Memory B cell (primary cell): ENCODE measurements around the gene TGM6.

Source experiments
- ATAC-seq: fragments of 150-1000 bp; cut with Tn5 transposase; 2 replicates; pipeline ENCODE4 v1.10.0; 2021; ENCODE audit warnings: low read depth, mild to moderate bottlenecking, moderate library complexity
- DNase-seq, 2 donors: peaks; one replicate each; pipeline ENCODE4 v3.0.0; 2022; ENCODE audit warnings: low spot score in 2 of 2
- H3K27ac Mint-ChIP-seq: one replicate; pipeline ENCODE4 v1.8.0; 2022; ENCODE audit warnings: mild to moderate bottlenecking, moderate library complexity, mixed read lengths
- H3K27me3 Mint-ChIP-seq: one replicate; pipeline ENCODE4 v1.8.0; 2022; ENCODE audit warnings: mixed read lengths
- H3K36me3 Mint-ChIP-seq: one replicate; pipeline ENCODE4 v1.8.0; 2022; ENCODE audit warnings: mild to moderate bottlenecking, mixed read lengths
- H3K4me1 Mint-ChIP-seq: one replicate; pipeline ENCODE4 v1.8.0; 2022; ENCODE audit warnings: mixed read lengths
- H3K4me3 Mint-ChIP-seq: one replicate; pipeline ENCODE4 v1.8.0; 2022; ENCODE audit warnings: mild to moderate bottlenecking, moderate library complexity, mixed read lengths
- H3K9me3 Mint-ChIP-seq: one replicate; pipeline ENCODE4 v1.8.0; 2022; ENCODE audit warnings: mixed read lengths

TGM6 gene

DNA sequence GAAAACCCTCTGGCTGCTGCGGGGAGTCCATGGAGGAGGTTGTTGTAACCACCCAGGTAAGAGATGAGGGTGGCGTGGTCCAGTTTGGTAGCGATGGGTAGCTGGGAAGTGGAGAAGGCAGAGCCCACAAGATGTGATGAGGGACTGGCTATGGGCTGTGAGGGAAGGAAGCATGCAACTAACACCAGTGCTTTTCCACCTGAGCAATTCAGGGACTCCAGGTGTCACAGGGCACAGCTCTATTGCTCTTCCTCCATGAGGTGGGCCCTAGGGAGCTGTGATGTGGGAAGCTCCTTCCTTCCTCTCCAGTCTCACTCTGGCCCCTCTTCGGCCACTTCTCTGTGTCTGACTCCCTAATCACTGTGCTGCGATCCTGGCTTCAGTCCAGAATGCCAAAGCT is 32.4 kb upstream of the TGM6 start:
- Mint-ChIP-seq H3K9me3 (peaks cover 1% of the 10 kb centered on the region), H3K27me3 (peaks cover 7% of the 10 kb centered on the region), H3K4me3 (no peak overlapping the region), H3K27ac (no peak overlapping the region), H3K4me1 (peaks cover 7% of the 10 kb centered on the region), H3K36me3 (no peaks in the 10 kb centered on the region)
- DNase-seq = no peak
- ATAC-seq = no peak

DNA sequence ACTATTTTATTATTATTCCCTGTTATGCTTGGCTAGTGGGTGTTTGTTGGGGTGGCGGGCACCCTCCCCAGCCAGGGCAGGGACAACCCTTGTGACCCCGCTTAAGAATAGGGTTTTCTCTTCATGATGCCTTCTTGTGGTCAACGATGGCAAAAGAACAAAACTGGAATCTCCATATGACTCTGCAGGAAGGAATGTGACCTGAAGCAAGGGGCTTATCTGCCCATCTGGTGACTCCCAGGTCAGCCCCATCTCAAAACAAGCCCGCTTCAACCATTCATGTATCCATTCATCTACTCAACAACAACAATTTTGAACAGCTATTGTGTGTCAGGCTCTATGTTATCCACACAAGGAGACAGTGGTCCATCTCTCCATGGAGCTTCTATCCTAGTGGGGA is 30.9 kb upstream of the TGM6 start:
- Mint-ChIP-seq H3K27me3 (peaks cover 7% of the 10 kb centered on the region), H3K9me3 (no peaks in the 10 kb centered on the region), H3K36me3 (no peaks in the 10 kb centered on the region), H3K4me1 (peaks cover 7% of the 10 kb centered on the region), H3K27ac (no peak overlapping the region), H3K4me3 (no peak overlapping the region)
- ATAC-seq (no peak), DNase-seq (no peak)

DNA sequence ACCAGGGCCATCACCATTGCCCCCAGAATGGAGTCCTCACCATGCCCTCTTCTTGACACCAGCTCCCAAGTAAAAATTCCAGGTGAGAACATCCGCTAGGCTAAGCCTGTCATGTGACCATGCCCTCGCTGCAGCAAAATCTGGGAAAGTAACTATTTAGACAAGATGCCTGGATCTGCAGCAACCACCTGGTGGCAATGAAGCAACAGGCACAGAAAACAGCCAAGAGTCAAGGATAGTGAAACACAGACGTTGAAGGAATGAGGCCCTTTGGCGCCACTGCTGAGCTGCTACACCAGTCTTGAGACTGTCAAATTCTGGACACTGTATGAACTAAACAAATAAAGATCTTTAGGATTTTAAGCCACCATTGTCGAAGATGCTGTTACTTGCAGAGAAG is 30.1 kb upstream of the TGM6 start:
- DNase-seq (no peak), ATAC-seq (no peak)
- Mint-ChIP-seq H3K4me1 (peaks cover 7% of the 10 kb centered on the region), H3K9me3 (no peaks in the 10 kb centered on the region), H3K27ac (no peak overlapping the region), H3K36me3 (no peaks in the 10 kb centered on the region), H3K27me3 (peaks cover 7% of the 10 kb centered on the region), H3K4me3 (no peak overlapping the region)

DNA sequence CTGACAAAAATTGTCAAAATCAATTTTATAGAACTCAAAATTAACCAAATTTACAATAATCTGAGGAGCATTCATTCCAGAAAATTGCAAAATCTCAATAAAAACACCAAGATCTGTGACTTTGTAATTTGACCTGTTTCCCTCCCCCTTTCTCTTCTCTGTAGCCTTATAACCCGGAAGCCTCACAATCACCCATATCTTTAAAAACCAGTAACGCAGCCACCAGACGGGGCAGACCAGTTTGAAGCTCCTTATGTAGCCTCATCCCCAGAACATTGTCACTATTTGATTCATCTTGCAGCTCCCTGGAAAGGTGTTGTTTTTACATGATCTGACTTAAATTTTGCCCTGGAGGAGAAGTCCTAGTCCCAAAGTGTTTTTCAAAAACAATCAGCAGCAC is 27.5 kb upstream of the TGM6 start:
- ATAC-seq (no peak), DNase-seq (no peak)
- H3K9me3 Mint-ChIP-seq = no peaks in the 10 kb centered on the region
- no peak overlapping the region for H3K27ac Mint-ChIP-seq
- no peak overlapping the region for H3K4me3 Mint-ChIP-seq
- H3K4me1 Mint-ChIP-seq = peaks cover 7% of the 10 kb centered on the region
- H3K27me3 Mint-ChIP-seq = peaks cover 3% of the 10 kb centered on the region
- H3K36me3 Mint-ChIP-seq = no peaks in the 10 kb centered on the region

DNA sequence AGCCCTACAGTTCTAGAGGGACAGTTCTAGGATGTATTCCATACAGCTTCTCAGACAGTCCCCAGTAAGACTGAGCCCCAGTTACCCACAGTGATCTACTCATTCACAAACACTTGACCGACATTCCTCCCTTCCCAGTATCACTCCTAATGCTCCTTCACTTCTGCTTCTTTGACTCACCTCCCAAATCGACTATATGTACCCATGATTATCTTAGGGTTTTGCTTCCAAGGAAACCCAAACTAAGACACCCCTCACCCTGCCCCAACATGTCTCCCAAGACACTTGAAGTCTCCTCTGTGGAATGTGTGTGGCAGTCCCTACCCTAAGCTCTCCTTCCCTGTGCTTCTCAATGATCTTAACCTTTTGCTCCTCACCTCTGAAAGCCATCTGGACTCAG is 23.6 kb upstream of the TGM6 start:
- ATAC-seq (no peak), DNase-seq (no peak)
- Mint-ChIP-seq H3K9me3 (peaks cover 18% of the 10 kb centered on the region), H3K36me3 (peaks cover 6% of the 10 kb centered on the region), H3K4me1 (peaks cover 3% of the 10 kb centered on the region), H3K27me3 (peaks cover 2% of the 10 kb centered on the region), H3K4me3 (no peak overlapping the region), H3K27ac (no peak overlapping the region)

DNA sequence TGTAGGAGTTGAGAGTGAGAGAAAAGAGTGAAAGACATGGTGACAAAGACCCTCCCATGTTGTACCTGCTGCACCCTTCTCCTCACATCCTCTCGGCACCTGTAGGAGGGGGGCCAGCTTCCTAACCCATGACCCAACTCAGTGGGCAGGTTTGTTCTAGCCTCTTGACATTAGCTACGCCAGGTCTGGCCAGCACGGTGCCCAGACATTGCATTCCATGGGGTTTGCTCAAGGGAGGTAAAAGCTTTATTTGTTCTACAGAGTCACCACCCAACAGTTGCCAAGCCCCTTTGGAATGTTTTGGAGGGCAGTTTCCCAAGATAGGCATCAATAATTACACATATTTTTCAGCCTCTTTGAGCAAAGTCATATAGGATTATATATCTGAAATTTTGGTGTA is 22.7 kb upstream of the TGM6 start:
- H3K4me3 Mint-ChIP-seq = no peak overlapping the region
- peaks cover 18% of the 10 kb centered on the region for H3K9me3 Mint-ChIP-seq
- no peaks in the 10 kb centered on the region for H3K4me1 Mint-ChIP-seq
- no peak overlapping the region for H3K27ac Mint-ChIP-seq
- peaks cover 6% of the 10 kb centered on the region for H3K36me3 Mint-ChIP-seq
- H3K27me3 Mint-ChIP-seq = peaks cover 2% of the 10 kb centered on the region
- DNase-seq = no peak
- ATAC-seq = no peak

DNA sequence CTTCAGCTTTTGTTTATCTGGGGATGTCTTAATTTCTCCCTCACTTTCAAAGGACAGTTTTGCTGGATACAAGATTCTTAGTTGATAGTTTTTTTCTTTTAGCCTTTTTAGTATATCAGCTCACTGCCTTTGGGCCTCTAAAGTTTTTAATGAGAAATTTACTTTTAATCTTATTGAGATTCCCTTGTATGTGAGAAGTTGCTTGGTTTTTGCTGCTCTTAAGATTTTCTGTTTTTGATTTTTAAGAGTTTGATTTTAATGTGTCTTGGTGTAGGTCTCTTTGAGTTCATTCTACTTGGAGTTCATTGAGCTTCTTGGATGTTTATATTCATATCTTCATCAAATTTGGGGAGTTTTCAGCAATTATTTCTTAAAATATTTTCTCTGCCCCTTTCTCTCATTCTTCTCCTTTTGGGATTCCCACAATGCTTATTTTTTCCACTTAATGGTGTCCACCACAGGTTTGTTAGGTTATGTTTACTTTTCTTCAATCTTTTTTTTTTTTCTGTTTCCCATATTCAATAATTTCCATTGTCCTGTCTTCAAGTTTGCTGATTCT is 19.6 kb upstream of the TGM6 start:
- ATAC-seq (no peak), DNase-seq (no peak)
- Mint-ChIP-seq H3K27me3 (peaks cover 8% of the 10 kb centered on the region), H3K27ac (no peak overlapping the region), H3K4me1 (no peaks in the 10 kb centered on the region), H3K4me3 (no peak overlapping the region), H3K36me3 (peaks cover 6% of the 10 kb centered on the region), H3K9me3 (peaks cover 18% of the 10 kb centered on the region)

DNA sequence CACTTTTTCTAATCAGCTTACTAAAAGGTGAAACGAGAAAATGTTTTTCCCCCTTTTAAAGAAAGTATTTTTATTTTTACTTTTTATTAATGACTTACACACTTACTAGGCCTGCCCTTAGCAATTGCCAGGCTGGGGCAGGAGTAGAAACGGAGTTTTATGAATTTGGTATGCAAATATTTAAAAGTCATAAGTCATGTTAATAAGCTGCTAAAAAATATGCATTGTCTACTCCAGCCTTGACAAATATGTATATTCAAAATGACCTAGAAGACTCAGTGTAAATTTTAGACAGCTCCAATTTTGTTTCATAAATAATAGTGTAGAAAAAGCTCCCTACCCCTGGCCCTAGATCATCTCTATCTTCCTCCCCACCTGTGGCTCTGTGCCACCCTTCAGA is 17.5 kb upstream of the TGM6 start:
- DNase-seq (no peak), ATAC-seq (no peak)
- H3K36me3 Mint-ChIP-seq = peaks cover 6% of the 10 kb centered on the region
- no peaks in the 10 kb centered on the region for H3K4me1 Mint-ChIP-seq
- peaks cover 8% of the 10 kb centered on the region for H3K27me3 Mint-ChIP-seq
- H3K4me3 Mint-ChIP-seq = no peak overlapping the region
- peaks cover 18% of the 10 kb centered on the region for H3K9me3 Mint-ChIP-seq
- no peak overlapping the region for H3K27ac Mint-ChIP-seq

DNA sequence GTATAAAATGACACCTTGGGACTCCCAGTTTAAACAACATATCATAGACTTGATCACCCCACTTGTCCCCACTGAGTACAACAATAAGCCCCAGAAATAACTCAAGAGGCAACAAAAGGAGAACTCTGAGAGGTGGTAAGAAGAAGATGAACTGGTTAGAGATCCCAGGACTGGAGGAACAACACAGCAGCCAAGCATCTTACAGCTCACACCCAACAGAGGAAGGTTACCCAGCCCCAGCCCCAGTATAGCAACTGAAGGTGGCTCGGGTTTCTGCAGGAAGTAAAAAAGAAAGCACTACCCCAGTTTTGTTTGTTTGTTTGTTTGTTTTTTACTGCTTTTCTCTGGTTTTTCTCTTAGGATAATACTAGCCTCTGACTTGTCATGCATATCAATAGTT is 17.1 kb upstream of the TGM6 start:
- Mint-ChIP-seq H3K4me3 (no peak overlapping the region), H3K36me3 (peaks cover 6% of the 10 kb centered on the region), H3K27me3 (peaks cover 8% of the 10 kb centered on the region), H3K4me1 (no peaks in the 10 kb centered on the region), H3K9me3 (peaks cover 18% of the 10 kb centered on the region), H3K27ac (no peak overlapping the region)
- ATAC-seq (no peak), DNase-seq (no peak)

DNA sequence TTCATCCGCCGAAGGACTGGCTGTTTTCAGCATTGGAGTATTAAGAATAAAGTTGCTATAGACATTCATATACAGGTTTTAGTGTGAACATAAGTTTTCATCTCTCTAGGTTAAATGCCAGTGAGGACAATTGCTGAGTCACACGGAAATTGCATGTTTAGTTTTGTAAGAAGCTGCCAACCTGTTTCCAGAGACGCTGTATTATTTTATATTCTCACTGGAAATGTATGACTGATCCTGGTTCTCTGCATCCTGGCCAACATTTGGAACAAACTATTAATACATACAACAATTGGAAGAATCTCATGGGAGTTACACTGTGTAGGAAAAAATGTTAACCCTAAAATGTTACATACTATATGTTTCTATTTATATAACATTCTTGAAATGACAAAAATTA is 16.7 kb upstream of the TGM6 start:
- ATAC-seq = no peak
- peaks cover 9% of the 10 kb centered on the region for H3K27me3 Mint-ChIP-seq
- no peak overlapping the region for H3K27ac Mint-ChIP-seq
- peaks cover 19% of the 10 kb centered on the region for H3K9me3 Mint-ChIP-seq
- no peak overlapping the region for H3K4me3 Mint-ChIP-seq
- no peak for DNase-seq
- H3K4me1 Mint-ChIP-seq = no peaks in the 10 kb centered on the region
- peaks cover 7% of the 10 kb centered on the region for H3K36me3 Mint-ChIP-seq

DNA sequence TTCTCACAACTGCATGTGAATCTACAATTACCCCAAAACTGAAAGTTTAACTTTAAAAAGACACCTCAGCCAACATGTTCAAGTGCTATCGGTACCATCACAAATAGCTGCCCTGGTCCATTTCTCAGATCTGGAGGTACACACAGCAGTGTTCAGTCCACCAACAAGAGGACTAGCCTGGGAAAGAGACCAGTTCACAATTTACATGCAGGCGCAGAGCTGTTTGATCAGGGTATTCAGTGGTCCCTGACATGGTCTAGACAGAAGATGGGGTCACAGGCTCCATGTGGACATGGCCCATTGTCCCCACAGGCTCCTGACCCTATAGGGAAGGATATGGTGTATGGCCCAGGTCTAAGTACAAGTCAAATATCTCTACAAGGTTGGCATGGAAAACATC is 15.6 kb upstream of the TGM6 start:
- Mint-ChIP-seq H3K27ac (no peak overlapping the region), H3K9me3 (peaks cover 12% of the 10 kb centered on the region), H3K4me3 (no peak overlapping the region), H3K36me3 (peaks cover 8% of the 10 kb centered on the region), H3K27me3 (peaks cover 10% of the 10 kb centered on the region), H3K4me1 (no peaks in the 10 kb centered on the region)
- ATAC-seq (no peak), DNase-seq (no peak)

DNA sequence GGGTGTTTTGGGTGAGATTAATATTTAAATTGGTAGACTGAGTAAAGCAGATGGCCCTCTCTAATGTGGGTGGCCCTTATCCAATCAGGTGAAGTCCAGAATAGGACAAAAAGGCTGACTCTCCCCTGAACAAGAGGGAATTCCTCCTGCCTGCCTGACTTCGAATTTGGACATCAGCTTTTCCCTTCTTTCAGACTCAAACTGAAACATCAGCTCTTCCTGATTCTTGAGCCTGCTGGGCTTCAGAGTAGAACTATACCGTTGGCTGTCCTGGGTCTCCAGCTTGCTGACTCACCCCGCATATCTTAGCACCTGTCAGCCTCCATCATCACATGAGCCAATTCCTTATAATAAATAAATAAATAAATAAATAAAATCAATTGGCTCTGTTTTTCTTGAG is 15.0 kb upstream of the TGM6 start:
- Mint-ChIP-seq H3K36me3 (peaks cover 6% of the 10 kb centered on the region), H3K4me1 (no peaks in the 10 kb centered on the region), H3K9me3 (peaks cover 8% of the 10 kb centered on the region), H3K27ac (no peak overlapping the region), H3K4me3 (no peak overlapping the region), H3K27me3 (peaks cover 13% of the 10 kb centered on the region)
- DNase-seq (no peak), ATAC-seq (no peak)

DNA sequence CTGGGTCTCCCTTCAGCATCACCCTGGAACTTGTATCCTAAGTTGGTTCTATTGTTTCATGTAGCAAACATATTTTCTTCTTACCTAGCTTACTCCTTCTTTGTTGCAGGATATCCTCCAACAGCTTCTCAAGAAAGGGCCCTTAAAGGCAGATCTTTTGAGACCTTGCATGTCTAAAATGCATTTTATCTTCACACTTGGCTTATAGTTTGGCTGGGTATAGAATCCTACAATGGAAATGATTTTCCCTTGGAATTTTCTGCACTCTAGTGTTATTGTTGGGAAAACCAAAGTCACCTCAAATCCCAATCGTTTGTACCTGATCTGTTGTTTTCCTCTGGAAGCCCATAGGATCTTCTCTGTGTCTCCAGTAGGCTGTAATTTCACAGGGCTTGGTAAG is 12.1 kb upstream of the TGM6 start:
- ATAC-seq (no peak), DNase-seq (no peak)
- no peak overlapping the region for H3K4me3 Mint-ChIP-seq
- peaks cover 2% of the 10 kb centered on the region for H3K9me3 Mint-ChIP-seq
- peaks cover 20% of the 10 kb centered on the region for H3K27me3 Mint-ChIP-seq
- H3K4me1 Mint-ChIP-seq = no peaks in the 10 kb centered on the region
- peaks cover 2% of the 10 kb centered on the region for H3K36me3 Mint-ChIP-seq
- H3K27ac Mint-ChIP-seq = no peak overlapping the region

DNA sequence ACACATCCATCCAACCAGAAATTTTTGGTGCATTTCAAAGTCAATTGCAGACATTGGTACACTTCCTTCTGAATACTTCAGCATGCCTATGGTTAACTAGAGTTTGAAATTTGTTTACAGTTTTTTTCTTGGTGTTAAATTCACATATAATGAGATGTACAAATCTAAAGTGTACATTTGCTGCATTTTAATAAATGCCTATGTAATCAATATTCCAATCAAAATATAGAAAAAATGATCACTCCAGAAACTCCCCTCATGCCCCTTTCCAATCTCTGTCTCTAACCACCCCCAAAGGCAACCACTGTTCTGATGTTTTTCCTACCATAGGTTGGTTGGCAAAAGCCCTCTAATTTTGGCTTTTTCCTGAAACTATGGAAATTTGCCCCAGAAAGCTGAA is 7.6 kb upstream of the TGM6 start:
- Mint-ChIP-seq H3K4me3 (no peak overlapping the region), H3K4me1 (no peaks in the 10 kb centered on the region), H3K36me3 (peaks cover 2% of the 10 kb centered on the region), H3K27me3 (peaks cover 20% of the 10 kb centered on the region), H3K9me3 (peaks cover 2% of the 10 kb centered on the region), H3K27ac (no peak overlapping the region)
- DNase-seq (no peak), ATAC-seq (no peak)

DNA sequence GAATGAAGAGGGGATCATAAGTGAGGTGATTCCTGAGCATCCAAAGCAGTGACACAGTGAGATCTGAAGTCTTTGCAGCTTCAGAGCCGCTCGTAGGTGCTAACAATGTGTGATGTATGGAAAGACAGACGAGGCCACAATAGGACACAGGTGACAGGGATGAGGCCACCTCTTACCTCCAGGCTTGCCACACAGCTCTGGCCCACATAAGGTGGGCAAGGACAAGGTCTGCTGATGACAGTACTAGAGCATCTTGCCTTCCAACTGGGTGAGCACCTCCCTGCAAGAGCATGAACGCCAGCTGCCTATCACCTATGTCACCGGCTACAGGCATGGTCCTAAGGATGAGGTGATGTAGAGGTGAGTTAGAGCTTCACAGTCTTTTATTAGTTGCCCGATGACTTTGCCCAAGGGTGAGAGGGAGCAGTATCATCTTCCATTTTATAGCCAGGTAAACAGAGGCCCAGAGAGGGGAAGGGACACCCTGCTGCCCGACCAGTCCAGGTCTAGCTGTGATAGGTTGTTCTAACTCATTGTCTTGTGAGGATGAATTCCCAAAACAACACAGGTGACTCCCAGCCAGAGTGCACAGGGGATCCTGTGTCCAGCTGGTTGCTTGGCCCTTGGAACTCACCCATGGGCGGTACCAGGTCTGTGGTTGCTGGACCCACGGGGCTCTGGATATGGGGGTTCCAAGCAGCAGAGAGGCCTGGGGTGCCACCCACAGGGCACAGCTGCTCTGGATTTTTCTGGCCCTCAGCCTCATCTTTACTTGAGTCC is 6.2 kb upstream of the TGM6 start:
- Mint-ChIP-seq H3K4me3 (no peak overlapping the region), H3K27me3 (peaks cover 18% of the 10 kb centered on the region), H3K27ac (no peak overlapping the region), H3K36me3 (no peaks in the 10 kb centered on the region), H3K4me1 (no peaks in the 10 kb centered on the region), H3K9me3 (no peaks in the 10 kb centered on the region)
- ATAC-seq (no peak), DNase-seq (no peak)
